ENCODE measurements around the gene AUTS2. TPM values are rescaled to one million over a fixed set of nuclear protein-coding genes. Genes with fewer than 3 reads are reported as not detected.

The AUTS2 gene
- total RNA-seq, 1 experiment from 2014 or later, result 50.0 TPM

GRCh38 chr7:69605070-69605469 lies 6.8 kb downstream of the AUTS2 start:
- POLR2A ChIA-PET, result no interaction called here
- H3K27ac Mint-ChIP-seq, result no peak overlapping the region
- peaks cover 20% of the 10 kb centered on the region for H3K4me1 Mint-ChIP-seq
- ATAC-seq (no peak), DNase-seq (ENCODE audit: low spot score) (no peak)
- no peaks in the 10 kb centered on the region for H3K27me3 Mint-ChIP-seq (ENCODE audit: low read depth)
- no peak for TF ChIP-seq EMX1 (CRISPR knock-in tag; IDR thresholded peaks at IDR 0.05)
- TF ChIP-seq SOX15 (CRISPR knock-in tag; IDR thresholded peaks at IDR 0.05), result no peak
- TF ChIP-seq ATF1 (CRISPR knock-in tag; IDR thresholded peaks at IDR 0.05), result no peak
- no peak for TF ChIP-seq HMGXB4 (CRISPR knock-in tag; IDR thresholded peaks at IDR 0.05)
- no peak for TF ChIP-seq NR1H2 (CRISPR knock-in tag; IDR thresholded peaks at IDR 0.05)
- TF ChIP-seq FOXP4 (CRISPR knock-in tag; IDR thresholded peaks at IDR 0.05), result no peak
- TF ChIP-seq RELA (CRISPR knock-in tag; IDR thresholded peaks at IDR 0.05; ENCODE audit: borderline replicate concordance), result no peak
- TF ChIP-seq NFATC4 (CRISPR knock-in tag; IDR thresholded peaks at IDR 0.05), result no peak
- TF ChIP-seq MAX (CRISPR knock-in tag; IDR thresholded peaks at IDR 0.05), result no peak
- no peak for TF ChIP-seq SMAD3 (CRISPR knock-in tag; IDR thresholded peaks at IDR 0.05; ENCODE audit: borderline replicate concordance)
- no peak for TF ChIP-seq ZSCAN18 (CRISPR knock-in tag; IDR thresholded peaks at IDR 0.05)
- TF ChIP-seq STAT6 (CRISPR knock-in tag; conservative IDR thresholded peaks at IDR 0.05; ENCODE audit: low read depth), result no peak
- no peaks in the 10 kb centered on the region for H3K9me3 Mint-ChIP-seq
- no peak overlapping the region for H3K4me3 Mint-ChIP-seq
- CTCF ChIA-PET, result no interaction called here
- no peaks in the 10 kb centered on the region for H3K36me3 Mint-ChIP-seq

- ChIA-PET POLR2A (no interaction called here), CTCF (no interaction called here)
- H3K27ac Mint-ChIP-seq, result no peak overlapping the region
- TF ChIP-seq SMAD3 (CRISPR knock-in tag; IDR thresholded peaks at IDR 0.05; ENCODE audit: borderline replicate concordance) (no peak), SMAD4 (CRISPR knock-in tag; IDR thresholded peaks at IDR 0.05) (no peak), ATF3 (CRISPR knock-in tag; conservative IDR thresholded peaks at IDR 0.05) (no peak), HMGXB4 (CRISPR knock-in tag; IDR thresholded peaks at IDR 0.05) (no peak), MXD4 (CRISPR knock-in tag; IDR thresholded peaks at IDR 0.05; ENCODE audit: borderline replicate concordance) (no peak), ZNF219 (CRISPR knock-in tag; IDR thresholded peaks at IDR 0.05; ENCODE audit: borderline replicate concordance) (no peak), E2F1 (CRISPR knock-in tag; IDR thresholded peaks at IDR 0.05) (no peak), NR3C1 (CRISPR knock-in tag; conservative IDR thresholded peaks at IDR 0.05; ENCODE audit: low read depth) (no peak), ATF2 (CRISPR knock-in tag; IDR thresholded peaks at IDR 0.05; ENCODE audit: borderline replicate concordance, low read depth) (no peak)
- H3K9me3 Mint-ChIP-seq, result no peaks in the 10 kb centered on the region
- DNase-seq (ENCODE audit: low spot score) (no peak), ATAC-seq (no peak)
- no peaks in the 10 kb centered on the region for H3K27me3 Mint-ChIP-seq (ENCODE audit: low read depth)
- no peak overlapping the region for H3K4me3 Mint-ChIP-seq
- peaks cover 24% of the 10 kb centered on the region for H3K4me1 Mint-ChIP-seq
- no peaks in the 10 kb centered on the region for H3K36me3 Mint-ChIP-seq
Observed at GRCh38 chr7:69605546-69605945, 7.3 kb downstream of the AUTS2 start.
